ENCODE data around the gene TNFSF11.

Gene TNFSF11

DNA sequence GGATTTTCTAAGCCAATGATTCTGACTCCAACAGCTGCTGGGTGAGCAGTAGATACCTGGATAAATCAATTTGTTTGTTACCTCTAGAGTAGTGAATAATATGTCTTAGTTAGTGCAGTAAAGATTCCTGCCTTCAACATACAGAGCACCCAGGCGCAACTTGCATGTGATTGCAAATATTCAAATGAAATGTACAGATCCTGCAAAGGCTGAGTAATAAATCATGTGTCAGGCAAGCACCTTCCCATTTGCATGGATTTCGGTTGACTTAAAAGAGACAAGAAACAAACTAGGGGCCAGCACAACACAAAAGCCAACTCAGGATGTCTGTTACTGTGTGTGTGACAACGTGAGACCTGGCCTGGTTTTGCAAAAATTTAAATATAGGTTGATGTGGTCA, 79.7 kb downstream of the TNFSF11 start:
- no peak for DNase-seq (ENCODE audit: low spot score)

GRCh38 chr13:42654212-42654611, 80.3 kb downstream of the TNFSF11 start:
- DNase-seq (ENCODE audit: low spot score), result no peak

- DNase-seq (ENCODE audit: low spot score), result no peak
Measured at GRCh38 chr13:42654722-42655121, 80.8 kb downstream of the TNFSF11 start.

DNA sequence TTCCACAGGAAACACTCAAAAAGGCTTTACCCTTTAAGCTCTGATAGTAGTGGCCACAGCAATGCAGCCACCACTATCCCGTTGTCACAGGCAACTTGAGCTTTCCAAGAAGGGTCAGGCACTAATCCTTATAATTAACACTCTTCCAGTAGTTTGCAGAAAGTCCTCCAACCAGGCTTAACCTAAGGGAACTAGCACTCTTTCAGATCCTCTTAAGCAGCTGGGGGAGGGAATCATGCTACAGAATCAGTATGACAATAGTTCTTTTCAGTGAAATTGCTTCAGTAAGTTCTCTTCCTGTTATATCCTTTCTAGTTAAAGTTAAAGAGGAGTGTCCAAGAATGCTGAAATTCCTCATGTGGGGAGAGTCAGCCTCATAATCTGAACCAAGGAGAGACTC, 82.2 kb downstream of the TNFSF11 start:
- DNase-seq (ENCODE audit: low spot score), result no peak

DNA sequence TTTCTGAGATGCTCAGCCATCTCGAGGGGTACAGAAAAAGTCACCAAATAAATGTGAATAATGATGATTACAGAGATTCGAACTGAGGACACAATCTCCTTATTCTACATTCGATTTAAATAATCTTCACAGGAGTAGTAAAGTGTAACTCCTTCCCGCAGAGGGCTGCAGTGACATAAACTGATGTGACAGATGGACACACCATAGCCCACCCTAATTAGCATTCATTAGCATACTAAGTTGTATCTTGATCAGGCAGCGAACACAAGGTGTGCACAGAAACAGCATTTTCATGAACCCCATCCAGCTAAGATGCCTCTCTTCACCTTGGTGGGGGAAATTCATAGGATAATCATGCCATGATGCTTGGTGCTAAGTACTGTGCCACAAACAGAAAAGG, 83.0 kb downstream of the TNFSF11 start:
- DNase-seq (ENCODE audit: low spot score), result no peak

Measured in activated CD4-positive, alpha-beta T cell treated with anti-CD3 and anti-CD28 coated beads, Interleukin-2, Interleukin-4, amounts not matched to agents 100 ng/mL and 50 ng/mL, durations not matched to agents 16 hours and 8 hours (primary cell).